NCI-H526 (cell line): ENCODE data around the gene DOCK11.

Experiments used
- DNase-seq, 2 experiments: peaks; one replicate each; lab custom pipeline; 2025; lab: John Stamatoyannopoulos, UW

The DOCK11 gene

GRCh38 chrX:118530219-118530911 is 34.8 kb downstream of the DOCK11 start:
- no peak for DNase-seq

DNA sequence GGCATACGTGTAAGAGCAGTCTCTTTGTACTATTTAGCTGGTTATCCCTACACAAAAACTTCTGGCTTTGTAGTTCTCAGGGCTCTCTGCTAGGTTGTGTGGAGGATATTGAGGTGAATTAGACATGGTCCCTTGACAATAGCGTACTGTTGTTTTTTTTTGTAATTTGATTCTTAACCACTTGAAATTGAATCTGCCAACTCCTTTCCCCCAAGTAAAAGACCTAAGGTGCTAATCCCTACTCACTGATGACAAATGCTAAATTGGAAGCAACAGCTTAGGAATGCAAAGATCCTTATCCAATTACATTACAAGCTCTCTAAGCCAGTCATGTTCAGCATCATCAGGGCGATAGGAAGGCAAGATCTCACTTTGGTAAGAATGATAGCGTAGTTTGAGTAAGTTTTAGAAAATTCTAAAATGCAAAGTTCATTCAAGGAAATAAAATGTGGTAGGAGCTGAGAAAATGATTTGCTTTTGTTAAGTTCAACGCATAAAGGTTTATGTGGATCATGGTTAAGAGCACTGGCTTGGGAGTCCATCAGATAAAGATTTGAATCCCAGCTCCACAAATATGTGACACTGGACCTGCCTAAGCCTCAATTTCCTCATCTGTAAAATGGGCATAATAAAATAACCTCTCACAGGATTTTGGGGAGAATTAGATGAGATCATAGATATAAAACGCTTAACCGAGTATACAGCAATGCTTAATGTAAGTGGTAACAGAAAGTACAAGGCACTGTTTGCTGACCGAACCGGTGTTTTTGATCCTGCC is 39.3 kb downstream of the DOCK11 start:
- DNase-seq = no peak

DNA sequence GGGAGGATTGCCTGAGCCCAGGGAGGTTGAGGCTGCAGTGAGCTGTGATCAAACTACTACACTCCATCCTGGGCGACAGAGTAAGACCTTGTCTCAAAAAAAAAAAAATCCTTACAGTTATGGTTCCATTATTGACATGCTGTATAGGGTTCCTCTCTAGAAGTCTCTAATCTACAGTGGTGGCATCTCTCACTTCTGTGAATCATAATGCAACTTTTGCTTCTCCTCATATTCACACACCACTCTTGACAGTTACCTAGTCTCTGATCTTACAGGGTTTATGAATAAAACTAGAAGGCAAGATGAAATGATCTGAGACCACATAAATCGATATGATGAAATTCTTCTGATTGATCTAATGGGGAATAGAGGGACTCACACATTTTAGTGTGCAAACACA is 40.6 kb downstream of the DOCK11 start:
- DNase-seq = no peak

DNA sequence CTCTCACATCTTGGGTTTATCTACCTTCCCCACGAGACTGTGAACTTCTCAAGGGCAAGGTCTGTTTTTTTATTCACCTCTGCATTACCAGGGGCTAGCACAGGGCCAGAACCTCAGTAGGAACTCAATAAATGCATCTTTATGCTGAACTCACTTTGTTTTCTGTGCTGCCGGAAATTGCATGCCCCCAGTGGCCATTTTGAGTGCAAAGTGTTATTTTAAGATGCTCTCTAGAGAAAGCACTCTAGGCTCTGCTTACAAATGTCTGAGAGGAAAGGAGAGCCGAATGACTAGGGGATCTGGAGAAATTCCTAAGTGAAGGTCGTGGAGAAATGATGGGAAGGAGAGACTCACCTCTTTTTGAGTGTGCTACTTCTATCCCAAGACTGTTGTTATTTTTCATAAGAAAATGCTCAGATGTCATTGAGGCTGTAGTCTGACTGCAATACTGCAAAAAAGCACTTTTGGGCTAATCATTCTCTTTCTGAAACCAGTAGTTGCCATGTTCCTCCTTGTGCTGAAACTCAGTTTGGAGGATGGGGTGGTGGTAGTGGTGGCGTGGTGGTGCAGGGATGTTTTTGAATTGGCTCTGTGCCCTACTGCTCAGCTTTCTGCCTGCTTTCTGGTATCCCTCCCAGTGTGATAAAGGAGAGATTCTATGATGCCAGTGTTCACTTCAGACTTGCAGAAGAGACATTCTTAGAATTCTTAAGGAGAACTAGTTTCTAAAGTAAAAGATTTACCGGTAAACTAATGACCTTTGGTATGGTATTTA is 41.3 kb downstream of the DOCK11 start:
- DNase-seq = no peak

DNA sequence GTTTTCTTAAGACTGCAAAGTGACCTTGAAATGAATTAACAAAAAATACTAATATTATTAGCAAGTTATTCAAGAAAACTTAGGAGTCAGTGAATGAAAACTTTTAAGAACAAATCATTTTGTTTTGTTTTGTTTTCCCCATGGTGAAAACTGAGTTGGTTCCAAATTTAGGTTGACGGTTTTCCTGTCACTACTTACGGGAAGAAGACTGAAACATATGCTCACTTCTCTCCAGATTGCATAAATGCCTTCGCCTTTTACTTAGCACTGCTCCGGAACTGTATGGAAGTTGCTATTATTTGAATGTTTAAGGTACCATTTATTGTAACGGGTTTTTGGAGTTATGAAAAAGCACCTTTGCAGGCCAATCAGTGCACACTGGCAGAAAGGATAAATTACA is 42.8 kb downstream of the DOCK11 start:
- DNase-seq = no peak

DNA sequence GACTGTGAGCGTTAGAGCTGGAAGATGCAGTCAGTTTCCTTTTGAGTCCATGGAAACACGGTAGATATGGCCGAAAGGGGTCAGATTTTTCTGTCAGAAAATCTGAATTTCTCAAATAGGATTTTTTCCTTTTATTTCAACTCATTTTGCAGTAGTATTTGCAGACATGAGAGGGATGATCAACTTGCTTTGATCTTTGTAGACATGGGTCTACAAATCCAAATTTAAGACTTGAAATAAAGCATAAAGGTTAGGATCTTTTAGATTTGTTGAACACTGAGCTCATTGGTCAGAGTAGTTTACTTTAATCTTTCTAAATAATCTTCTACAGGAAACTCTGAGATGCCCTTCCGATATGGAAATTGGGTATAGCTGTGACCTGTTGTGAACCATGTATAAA is 44.7 kb downstream of the DOCK11 start:
- DNase-seq = no peak

GRCh38 chrX:118541482-118541881 is 45.9 kb downstream of the DOCK11 start:
- DNase-seq = no peak

- DNase-seq = no peak
Measured at GRCh38 chrX:118545510-118545909, 49.9 kb downstream of the DOCK11 start.

DNA sequence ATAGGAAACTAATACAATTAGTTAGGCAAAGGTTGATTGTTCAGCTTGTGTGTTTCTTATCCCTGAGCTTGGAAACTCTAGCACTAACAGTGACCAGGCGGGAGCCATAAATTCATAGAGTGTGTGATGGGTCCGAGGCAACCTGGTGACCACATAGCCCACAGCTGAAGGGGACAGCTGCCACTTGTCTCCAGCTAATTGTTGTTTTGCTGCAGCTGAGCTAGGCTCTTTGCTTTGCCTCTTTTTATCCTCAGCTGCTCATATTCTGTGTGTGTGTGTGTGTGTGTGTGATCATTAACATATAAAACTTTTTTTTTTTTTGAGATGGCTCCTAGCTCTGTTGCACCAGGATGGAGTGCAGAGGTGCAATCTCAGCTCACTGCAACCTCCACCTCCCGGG is 53.2 kb downstream of the DOCK11 start:
- no peak for DNase-seq

GRCh38 chrX:118550792-118551191 is 55.2 kb downstream of the DOCK11 start:
- no peak for DNase-seq

- no peak for DNase-seq
Measured at GRCh38 chrX:118551426-118551825, 55.8 kb downstream of the DOCK11 start.

DNA sequence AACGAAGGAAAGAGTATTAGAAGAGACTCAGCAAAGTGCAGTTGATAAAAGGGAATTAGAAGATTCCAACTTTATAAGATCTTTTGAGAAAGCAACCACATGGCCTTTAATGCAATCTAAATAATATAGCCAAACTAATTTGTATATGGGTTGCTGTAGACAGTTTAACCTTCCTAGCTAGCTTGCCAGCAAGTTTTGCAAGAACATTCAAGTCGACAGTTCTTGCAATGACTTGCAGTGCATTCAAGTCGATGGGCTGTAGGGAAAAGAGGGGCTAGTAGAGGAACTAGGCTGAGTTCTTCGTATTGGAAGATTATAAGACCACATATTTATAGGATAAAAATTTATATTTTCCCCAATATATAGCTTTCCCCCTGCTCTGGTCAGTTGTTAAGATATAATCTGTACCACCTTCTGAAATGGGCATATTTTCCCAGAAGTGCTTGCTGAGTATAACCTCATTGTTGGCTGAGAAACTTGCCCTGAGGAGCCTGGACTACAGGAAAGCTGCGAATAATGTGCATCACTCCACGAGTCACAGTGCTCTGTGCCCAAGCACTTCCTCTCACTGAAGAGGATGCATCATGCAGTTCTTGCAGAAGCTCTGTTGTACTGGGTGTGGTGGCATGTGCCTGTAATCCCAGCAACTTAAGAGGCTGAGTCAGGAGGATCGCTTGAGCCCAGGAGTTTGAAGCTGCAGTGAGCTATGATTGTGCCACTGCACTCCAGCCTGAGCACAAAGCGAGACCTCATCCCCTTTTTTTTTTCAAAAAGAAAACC is 56.7 kb downstream of the DOCK11 start:
- no peak for DNase-seq

GRCh38 chrX:118553042-118553710 is 57.6 kb downstream of the DOCK11 start:
- DNase-seq = no peak

DNA sequence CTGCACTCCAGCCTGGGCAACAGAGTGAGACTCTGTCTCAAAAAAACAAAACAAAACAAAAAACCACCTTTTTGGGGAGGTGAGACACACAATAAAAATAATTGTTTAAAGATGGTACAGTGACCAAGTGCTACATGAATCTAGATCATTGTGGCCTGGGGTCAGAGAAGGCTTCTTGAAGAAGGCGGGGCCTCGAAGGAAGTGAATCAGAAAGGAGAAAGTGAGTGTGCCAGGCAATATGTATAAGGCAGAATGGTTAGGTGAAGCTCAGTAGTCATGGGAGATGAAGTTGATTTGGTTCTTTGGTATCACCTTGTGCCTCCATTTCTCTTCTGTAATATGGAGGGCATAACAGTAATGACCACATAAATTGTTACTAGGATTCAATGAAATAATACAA is 58.9 kb downstream of the DOCK11 start:
- DNase-seq = no peak

GRCh38 chrX:118558926-118559325 is 63.3 kb downstream of the DOCK11 start:
- DNase-seq = no peak

GRCh38 chrX:118560489-118560888 is 64.9 kb downstream of the DOCK11 start:
- no peak for DNase-seq

- no peak for DNase-seq
Measured at GRCh38 chrX:118562582-118563164, 67.1 kb downstream of the DOCK11 start.

DNA sequence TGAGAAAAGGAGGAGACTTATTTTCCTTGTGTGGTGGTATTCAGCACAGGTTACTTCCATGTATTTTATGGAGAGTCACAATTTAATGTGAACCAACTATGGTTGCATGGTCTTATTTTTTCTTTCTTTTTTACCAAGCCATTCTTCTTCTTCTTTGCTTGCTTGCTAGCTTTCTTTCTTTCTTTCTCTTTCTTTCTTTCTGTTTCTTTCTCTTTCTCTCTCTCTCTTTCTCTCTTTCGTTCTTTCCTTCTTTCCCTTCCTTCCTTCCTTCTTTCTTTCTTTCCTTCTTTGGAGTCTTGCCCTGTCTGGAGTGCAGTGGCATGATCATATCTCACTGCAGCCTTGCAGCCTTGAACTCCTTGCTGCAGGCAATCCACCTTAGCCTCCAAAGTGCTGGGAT is 68.9 kb downstream of the DOCK11 start:
- DNase-seq = no peak

DNA sequence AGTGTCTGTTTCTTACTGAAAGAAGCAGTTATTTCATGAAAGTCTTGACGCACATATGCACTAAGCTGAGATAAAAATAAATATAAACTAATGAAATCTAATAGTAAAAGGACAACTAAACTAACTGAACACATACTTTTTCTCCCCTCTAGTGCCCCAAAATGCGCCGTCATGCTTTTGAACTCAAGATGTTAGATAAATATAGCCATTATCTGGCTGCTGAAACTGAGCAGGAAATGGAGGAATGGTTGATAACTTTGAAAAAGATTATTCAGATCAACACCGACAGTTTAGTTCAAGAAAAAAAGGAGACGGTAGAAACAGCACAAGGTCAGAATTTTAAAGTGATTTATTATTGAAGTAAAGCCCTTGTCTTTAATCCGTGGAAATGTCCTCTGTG is 70.2 kb downstream of the DOCK11 start:
- no peak for DNase-seq

GRCh38 chrX:118566359-118566758 is 70.7 kb downstream of the DOCK11 start:
- no peak for DNase-seq

- no peak for DNase-seq
Measured at GRCh38 chrX:118569676-118570075, 74.1 kb downstream of the DOCK11 start.
